Activated CD8-positive, alpha-beta memory T cell treated with anti-CD3 and anti-CD28 coated beads, Interleukin-2, amount 50 U/mL, for 24 hours (primary cell): Measurements from ENCODE around the gene ABLIM2.
"Not testable (repeated sequence)": the region's sequence is repeated elsewhere in the genome, so short reads cannot be mapped to it uniquely, and the experiment has no call there.

Source experiments
- DNase-seq: peaks from one replicate; pipeline ENCODE4 v3.0.0-alpha.2; 2020; ENCODE audit errors: extremely low read depth

Gene ABLIM2

DNA sequence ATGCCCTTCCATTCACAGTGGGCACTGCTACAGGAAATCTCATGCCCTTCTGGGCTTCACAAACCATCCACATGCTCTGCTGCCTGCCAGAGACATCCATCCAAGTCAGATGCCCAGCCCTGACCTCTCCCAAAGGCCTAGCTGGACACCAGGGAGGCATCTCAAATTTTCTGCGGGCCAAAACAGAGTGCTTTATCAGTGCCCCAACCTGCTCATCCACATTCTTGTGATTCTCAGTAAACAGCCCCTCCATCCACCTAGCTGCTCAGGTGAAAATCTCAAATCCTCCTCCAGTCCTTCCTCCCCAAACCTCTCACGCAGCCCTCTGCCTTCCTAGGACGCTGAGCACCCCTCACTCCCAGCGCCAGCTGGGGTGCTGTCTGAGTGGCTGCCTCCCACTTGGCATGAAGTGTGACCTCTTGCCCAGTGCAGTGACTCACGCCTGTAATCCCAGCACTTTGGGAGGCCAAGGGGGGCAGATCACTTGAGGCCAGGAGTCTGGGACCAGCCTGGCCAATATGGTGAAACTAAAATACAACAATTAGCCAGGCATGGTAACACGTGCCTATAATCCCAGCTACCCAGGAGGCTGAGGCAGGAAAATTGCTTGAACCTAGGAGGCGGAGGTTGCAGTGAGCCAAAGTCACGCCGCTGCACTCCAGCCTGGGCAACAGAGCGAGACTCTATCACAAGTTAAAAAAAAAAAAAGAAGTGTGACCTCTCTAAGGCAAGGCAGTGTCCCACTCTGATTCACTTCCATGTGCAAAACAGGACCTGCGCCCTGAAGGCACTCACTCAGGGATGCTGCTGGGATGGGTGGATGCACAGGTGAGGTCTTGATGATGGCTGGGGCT, 217.3 kb downstream of the ABLIM2 start:
- DNase-seq = no peak

DNA sequence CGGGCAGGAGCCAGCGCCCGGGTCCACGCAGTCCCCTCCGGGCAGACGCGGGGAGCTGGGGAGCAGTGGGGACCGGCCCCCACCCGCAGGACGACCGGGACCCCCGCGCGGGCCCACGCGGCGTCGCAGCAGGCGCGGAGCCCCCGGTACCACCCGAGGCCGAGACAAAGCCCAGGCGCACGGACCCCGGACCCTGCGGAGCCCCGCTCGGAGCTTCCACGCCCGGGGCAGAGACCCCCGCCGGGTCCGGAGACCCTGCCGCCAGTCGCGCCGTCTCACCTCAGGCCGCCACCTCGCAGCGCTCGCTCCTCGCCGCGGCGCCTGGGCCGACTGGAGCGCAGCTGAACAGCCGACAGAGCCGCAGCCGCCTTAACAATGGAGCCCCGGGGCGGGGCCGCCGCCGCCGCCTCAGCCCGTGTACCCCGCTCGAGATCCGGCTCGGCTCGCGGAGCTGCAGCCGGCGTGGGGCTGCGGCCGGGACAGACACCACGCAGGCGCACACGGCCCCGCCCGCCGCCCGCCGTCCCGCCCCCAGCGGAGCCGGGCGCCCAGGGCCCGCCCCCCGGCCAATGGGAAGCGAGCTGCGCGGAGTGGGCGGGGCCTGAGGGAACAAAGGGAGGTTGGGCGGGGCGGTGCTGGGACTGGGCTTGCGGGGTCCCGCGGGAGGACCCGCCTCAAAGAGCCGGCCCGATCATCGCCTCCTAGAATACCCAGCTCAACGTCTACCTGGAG, 219.1 kb downstream of the ABLIM2 start, which contains the start of gene AFAP1:
TSS of gene AFAP1 (minus strand) at position 485 of the 732 bp plus-strand sequence. CDS start 67,783 bp downstream, outside the sequence.
- DNase-seq = peak; percentile 63

DNA sequence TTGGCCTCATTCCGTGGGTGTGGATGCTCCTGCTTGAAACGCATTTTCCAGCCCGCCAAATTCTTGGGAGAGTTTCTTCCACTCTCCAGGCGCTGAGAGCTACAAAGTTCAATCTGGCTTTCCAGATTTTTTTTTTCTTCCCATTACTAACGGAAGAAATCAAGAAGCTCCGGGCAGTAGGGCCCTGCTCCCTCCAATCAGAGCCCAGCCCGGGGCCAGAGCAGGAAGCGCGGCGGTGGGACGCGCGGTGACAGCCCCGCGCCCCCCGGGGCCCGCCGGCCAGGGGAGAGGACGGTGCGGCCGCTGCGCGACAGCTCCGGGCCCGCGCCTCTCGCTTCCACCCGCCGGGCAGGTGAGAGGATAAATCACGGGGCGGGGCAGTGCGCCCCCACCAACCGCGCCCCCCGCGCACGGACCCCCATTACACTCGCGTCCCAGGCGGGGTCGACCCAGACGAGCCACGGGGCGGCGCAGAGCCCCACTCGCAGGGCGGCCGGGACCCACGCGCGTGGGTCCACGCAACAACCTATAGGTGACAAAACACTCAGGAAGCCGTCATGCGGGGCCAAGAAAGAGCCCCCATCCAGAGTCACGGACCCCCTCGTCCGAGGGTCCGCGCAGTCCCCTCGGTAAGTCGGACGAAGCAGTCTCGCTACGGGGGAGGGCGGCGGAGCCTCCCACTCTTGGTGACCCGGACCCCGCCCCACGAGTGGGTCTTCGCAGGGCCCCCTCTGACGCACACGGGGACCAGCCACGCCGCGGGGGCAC, 219.8 kb downstream of the ABLIM2 start:
- DNase-seq = no peak

DNA sequence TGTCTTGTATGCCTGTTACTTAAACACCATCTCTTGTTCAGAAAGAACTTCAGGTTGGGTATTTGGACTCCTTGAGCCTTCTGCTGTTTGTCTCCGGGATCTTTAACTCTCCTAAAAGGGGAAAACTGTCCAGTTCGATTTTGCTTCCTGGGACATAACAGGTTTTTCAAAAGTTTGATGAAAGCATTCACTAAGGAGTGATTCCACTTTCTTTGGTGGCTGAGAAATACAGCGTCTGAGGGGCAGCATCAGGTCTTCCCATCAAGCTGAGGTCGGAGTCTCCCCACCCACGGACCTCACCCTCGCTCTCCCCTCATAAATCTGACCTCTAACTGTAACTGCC, 220.4 kb downstream of the ABLIM2 start:
- DNase-seq = no peak

DNA sequence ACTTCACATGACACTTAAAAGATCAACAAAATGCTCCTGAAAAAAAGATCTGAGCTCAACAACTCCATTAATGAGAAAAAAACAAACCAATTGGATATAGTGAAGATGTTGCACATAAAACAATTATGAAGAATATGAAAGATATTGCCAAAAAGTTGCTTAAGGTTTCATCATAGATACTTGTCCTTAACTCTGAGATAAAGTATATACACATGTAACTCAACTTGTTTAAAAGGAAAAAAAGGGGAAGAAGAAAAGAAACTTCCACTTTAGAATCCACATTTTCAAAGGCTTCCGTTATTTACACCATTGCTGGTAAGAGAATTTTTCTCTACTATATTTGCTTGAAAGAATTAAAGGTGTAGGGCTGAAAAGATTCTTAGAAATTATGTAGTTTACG, 221.6 kb downstream of the ABLIM2 start:
- no peak for DNase-seq

DNA sequence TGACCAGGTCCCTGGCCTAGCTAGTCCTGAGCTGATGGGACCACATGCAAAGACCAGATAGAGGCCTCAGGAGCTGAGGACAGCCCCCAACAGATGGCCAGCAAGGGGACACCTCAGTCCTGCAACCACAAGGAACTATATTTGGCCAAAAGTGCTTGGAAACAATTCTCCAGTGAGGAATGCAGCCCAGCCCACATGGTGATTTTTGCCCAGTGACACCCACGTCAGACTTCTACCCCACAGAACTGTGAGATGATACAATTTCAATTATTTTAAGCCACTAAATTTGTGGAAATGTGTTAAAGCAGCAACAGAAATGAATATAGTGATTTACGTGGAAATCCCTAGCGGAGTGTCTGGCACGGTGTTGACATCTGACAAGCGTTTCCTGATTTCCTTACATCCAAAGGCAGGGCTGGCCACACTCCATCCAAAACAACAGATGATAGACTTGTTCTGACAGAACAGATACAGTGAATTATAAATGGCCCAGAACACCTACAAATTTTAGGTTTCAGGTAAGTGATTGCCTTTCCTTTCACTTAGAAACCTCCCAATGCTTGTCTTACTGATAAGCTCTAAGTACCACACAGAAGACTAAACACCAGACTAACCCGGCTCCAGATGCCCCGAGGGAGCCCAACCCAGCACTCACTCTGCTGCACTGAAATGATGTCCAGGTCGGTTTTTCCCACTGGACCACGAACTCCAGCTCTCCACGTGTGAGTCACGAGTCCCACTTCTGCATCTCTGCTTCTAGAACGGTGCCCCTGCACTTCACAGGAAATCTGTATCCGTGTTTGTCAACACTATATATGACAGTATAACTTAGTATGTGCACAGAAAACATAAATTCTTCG, 224.7 kb downstream of the ABLIM2 start:
- no peak for DNase-seq

DNA sequence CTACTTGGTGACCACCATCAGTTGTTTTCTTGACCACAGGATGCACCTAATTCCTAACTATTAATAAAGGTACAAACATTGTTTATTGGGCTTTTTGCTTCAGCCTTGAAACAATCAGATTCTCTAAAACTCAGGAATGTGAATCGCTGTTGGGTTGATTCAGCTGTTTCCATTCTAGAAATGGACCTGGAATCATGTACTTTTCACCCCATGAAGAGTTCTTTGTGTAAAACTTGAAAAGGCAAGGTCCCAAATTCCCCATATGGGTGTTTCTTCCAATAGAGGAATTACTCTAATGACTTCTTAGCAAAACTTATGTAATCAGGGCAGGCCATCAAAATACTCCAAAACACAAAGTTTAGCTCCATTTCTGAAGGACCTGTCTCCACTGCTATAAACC, 226.3 kb downstream of the ABLIM2 start:
- DNase-seq = no peak

DNA sequence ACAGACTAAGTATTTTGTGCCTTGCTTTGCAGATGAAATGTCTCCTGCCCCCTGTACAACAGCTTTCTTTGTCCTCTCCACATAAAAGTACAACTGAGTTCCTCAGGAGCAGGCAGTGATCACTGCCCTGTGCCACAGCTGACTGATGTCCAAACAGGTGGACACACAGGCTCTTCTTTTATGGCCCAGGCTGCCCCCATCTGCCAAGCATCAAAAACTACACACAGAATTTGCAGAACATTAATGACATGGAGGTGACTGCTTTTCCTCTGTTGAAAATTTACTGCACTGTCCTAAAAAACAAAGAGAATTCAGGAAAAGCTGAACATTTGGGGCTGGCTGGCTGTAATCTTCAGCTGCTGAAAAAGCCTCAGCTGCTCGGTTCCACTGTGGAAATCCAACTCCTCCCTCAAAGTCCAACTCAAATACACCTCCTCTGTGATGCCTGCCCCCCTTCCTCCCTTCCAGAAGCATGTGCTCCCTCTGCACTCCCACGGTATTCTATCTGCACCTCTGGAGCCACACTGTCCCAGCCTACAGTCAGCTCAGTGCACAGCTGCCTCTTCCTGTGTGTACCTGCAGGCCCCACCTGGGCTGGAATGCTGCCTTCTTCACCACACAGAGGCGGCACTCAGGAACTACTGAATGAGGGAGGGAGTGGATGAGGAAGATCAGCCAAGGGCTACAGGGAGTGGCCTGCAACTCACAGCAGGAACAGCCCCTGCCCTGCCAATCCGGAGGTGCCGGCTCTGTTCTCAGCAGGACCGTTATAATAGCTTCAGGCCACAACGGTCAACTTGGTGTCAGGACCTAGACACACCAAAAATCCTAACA, 229.3 kb downstream of the ABLIM2 start:
- DNase-seq = no peak

DNA sequence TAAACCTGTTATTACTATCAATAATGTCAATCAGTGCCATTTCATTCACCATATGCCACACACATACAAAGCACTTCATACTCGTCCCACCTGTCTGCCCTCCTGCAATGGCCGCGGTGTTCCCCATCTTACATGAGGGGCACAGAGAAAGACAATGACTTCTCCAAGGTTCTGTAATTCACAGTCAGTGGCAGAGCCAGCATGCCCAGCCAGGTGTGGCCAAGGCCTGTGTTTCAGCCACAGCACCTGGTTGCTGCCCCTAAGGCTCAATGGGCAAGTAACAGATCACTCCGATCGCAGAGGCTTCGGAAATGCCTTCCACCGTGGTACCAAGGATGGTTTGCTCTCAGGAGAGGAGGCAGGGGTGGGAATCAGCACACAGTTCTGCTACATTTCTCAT, 229.9 kb downstream of the ABLIM2 start:
- no peak for DNase-seq

DNA sequence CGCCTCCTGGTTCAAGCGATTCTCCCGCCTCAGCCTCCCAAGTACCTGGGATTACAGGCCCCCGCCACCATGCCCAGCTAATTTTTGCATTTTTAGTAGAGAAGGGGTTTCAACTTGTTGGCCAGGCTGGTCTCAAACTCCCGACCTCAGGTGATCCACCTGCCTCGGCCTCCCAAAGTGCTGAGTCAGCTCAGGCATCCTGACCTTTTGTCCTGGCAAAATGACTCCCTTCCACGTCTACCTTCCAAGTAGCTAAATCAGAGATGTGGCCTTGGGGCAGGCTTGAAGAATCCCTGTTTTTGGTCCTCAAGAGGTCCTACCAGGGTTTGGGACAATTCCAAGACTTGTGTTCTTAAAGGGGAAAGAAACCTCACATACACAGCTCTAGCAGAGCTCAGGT, 231.8 kb downstream of the ABLIM2 start:
- no peak for DNase-seq

DNA sequence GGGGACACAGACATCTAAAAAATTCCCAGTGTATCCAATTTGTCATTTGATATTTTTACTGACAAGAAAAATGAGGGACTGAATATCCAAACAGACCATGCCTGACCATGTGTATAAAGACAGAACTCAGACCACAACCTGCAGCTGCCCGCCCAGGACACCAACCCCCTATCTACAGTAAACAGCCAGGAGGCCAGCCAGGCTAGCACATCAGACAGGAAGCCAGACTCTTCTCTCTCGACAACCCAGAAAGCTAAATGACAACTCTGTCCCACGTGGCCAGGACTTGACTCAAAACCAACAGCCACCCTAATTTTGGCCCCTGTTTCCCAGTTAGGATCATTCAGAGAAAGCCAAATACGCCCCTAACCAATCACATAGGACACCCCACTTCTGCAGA, 234.0 kb downstream of the ABLIM2 start:
- DNase-seq = no peak

DNA sequence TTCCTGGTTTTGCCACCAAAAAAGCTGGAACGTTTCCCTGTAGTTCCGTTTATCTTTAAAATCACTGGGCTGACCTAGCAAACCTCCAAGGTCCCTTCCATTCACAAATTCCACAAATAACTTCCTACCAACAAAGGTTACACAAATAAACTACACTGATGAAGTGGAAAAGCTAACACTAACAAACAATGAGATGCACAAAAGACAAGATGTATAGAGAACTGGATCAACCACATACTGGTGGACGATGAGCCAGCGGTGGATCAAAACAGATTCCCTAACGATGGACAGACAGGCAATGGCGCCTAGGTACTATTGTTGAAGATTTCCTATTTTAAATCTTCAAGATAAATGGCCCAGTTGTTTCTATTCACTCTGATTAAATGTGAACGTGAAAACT, 234.4 kb downstream of the ABLIM2 start:
- DNase-seq = no peak

DNA sequence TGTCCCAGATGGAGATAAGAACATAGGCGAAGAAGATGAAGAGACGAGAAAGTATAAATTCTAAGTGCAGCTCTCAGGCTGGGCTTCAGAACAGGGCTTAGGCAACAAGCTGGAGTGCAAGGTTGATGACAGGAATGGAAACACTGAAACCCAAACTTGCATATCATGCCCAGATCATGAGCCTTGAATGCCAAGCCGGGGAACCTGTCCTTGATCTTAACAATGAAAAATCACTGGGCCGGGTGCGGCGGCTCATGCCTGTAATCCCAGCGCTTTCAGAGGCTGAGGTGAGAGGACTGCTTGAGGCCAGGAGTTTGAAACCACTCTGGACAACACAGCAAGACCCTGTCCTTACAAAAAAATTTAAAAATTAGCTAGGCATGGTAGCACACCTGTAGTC, 236.1 kb downstream of the ABLIM2 start:
- no peak for DNase-seq

DNA sequence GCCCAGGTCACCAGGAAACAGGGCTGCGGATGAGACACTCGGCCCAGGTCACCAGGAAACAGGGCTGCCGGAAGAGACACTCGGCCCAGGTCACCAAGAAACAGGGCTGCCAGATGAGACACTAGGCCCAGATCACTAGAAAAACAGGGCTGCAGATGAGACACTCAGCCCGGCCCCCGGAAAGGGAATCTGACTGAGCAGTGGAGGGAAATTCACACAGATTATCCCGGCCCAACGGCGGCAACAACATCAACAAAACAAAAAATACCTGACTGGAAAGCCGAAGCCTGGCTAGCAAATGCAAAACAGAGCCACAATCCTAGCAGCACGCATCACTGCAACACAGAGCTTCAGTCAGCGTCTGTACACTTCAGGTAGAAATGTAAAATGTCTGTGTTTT, 239.6 kb downstream of the ABLIM2 start:
- DNase-seq = no peak

DNA sequence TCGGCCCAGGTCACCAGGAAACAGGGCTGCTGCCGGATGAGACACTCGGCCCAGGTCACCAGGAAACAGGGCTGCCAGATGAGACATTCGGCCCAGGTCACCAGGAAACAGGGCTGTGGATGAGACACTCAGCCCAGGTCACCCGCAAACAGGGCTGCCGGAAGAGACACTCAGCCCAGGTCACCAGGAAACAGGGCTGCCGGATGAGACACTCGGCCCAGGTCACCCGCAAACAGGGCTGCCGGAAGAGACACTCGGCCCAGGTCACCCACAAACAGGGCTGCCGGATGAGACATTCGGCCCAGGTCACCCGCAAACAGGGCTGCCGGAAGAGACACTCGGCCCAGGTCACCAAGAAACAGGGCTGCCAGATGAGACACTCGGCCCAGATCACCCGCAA, 240.4 kb downstream of the ABLIM2 start:
- DNase-seq = not testable (repeated sequence)

DNA sequence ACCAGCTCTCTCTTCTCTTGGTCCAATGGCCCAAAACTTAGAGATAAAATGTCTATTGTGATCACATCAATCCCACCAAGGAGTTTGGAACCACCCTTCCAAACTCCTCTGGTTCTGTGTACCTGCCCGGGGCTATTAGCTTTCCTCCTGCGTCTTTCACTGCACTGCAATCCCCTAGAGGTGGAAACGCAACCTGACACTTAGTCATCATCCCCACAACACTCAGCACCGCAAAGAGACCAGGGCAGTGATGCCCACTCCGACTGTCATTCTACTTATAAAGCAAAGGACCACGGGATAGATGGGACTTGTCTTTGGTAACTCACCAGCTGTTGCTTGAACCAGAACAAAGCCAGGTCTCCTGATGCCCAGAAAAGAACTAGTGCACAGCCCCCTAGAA, 240.9 kb downstream of the ABLIM2 start:
- no peak for DNase-seq

DNA sequence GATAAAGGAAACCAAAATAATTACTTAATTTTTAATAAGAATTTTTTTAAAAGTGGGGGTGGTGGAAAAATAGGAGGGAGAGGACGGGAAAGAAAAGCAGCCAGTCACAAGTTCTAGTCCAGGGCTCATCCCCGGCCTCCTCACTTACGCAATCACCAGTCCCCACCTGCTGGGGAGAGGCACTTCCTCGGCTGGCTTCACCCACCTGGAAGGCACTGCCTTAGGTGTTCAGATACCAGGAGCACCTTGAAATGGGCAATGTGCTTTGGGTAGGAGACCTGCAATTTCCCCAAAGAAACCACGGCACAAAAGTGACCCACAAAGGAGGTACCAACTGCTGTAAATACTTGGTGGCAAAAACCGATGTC, 242.8 kb downstream of the ABLIM2 start:
- no peak for DNase-seq
